Airway epithelial cell (primary cell): ENCODE measurements around the gene TAS2R9. TPM values are rescaled to one million over a fixed set of nuclear protein-coding genes. Genes with fewer than 3 reads are reported as not detected.

ENCODE experiments used
- total RNA-seq: library from RNA; depleted of rRNA; stranded (reverse); fragments of >200 nt; gene quantifications from 2 replicates; pipeline ENCODE4 v1.2.3, GENCODE V29; 2015

Gene TAS2R9
- not detected in 2 replicates for total RNA-seq

GRCh38 chr12:10810068-10810467 lies at the start of gene TAS2R9:
TAS2R9 (minus strand) TSS chr12:10810168; CDS start chr12:10810075, 93 bp downstream.

GRCh38 chr12:10849425-10849878 lies 39.5 kb upstream of the TAS2R9 start, which contains the start of gene PRR4:
PRR4 (minus strand) TSS chr12:10849475; CDS start chr12:10849437, 38 bp downstream.

GRCh38 chr12:10826258-10826657 lies 16.3 kb upstream of the TAS2R9 start, which contains the start of gene TAS2R10:
TAS2R10 (minus strand) TSS chr12:10826358; CDS start chr12:10826269, 89 bp downstream.

GRCh38 chr12:10807186-10807585 lies 2.8 kb downstream of the TAS2R9 start, which contains the start of gene TAS2R8:
TAS2R8 (minus strand) TSS chr12:10807286; CDS start chr12:10806980, 306 bp downstream.

GRCh38 chr12:10802587-10802986 lies 7.4 kb downstream of the TAS2R9 start, which contains the start of gene TAS2R7:
TAS2R7 (minus strand) TSS chr12:10802627; CDS start chr12:10802570, 57 bp downstream.

Other genes starting within 250 kb of the TAS2R9 start
- gene MAGOHB, start 196.6 kb downstream of the TAS2R9 start, total RNA-seq, result 17.8 and 22.8 TPM in 2 replicates
- gene STYK1, start 136.1 kb downstream of the TAS2R9 start, total RNA-seq, result 1.2 and 4.1 TPM in 2 replicates
- 371 and 373 TPM in 2 replicates for gene YBX3, start 86.8 kb downstream of the TAS2R9 start, total RNA-seq
- gene TAS2R7, start 7.5 kb downstream of the TAS2R9 start, total RNA-seq, result not detected in 2 replicates
- not detected in 2 replicates for gene TAS2R8, start 2.9 kb downstream of the TAS2R9 start, total RNA-seq
- gene TAS2R10, start 16.2 kb upstream of the TAS2R9 start, total RNA-seq, result 0.14 TPM in 1 of 2 replicates, not detected in the other
- gene PRR4, start 39.3 kb upstream of the TAS2R9 start, total RNA-seq, result 1.6 TPM in 1 of 2 replicates, not detected in the other
- 1.5 and 2.4 TPM in 2 replicates for gene PRH1, start 74.1 kb upstream of the TAS2R9 start, total RNA-seq
- gene TAS2R13, start 99.4 kb upstream of the TAS2R9 start, total RNA-seq, result 0.14 TPM in 1 of 2 replicates, not detected in the other
- not detected in 2 replicates for gene PRH2, start 119.1 kb upstream of the TAS2R9 start, total RNA-seq
- gene TAS2R14, start 129.1 kb upstream of the TAS2R9 start, total RNA-seq, result 0.28 TPM in 1 of 2 replicates, not detected in the other
- gene TAS2R50, start 176.7 kb upstream of the TAS2R9 start, total RNA-seq, result 0.23 and 0.56 TPM in 2 replicates
- gene TAS2R20, start 188.1 kb upstream of the TAS2R9 start, total RNA-seq, result 0.21 TPM in 1 of 2 replicates, not detected in the other
- 0.65 TPM in 1 of 2 replicates, not detected in the other for gene TAS2R19, start 212.5 kb upstream of the TAS2R9 start, total RNA-seq
- 0.99 TPM in 1 of 2 replicates, not detected in the other for gene TAS2R31, start 221.2 kb upstream of the TAS2R9 start, total RNA-seq